PC-3 (cell line): ENCODE results near the gene CASZ1. TPM values are rescaled to one million over a fixed set of nuclear protein-coding genes. Genes with fewer than 3 reads are reported as not detected.

Experiments
- ATAC-seq: fragments of 200-7000 bp; cut with Tn5 transposase; 2 replicates; pipeline ENCODE4 v1.9.1; 2020; ENCODE audit warnings: mild to moderate bottlenecking, moderate library complexity
- BruUV-seq: library from RNA; stranded (reverse); fragments of 400-500 nt; replicated peaks from 2 replicates; lab custom pipeline; 2021; lab: Mats Ljungman, UMichigan
- CTCF ChIA-PET: fragments of 300-600 bp; sonication (Branson Sonifier 250); formaldehyde crosslinking; loops from one replicate; lab custom pipeline; 2022; ENCODE audit warnings: antibody characterized with exemption; lab: Charles Lee
- POLR2A ChIA-PET: fragments of 300-600 bp; sonication (Branson Sonifier 250); formaldehyde crosslinking; loops from one replicate; lab custom pipeline; 2022; ENCODE audit warnings: antibody characterized with exemption; ENCODE audit not compliant: unreplicated experiment; lab: Charles Lee
- DNase-seq: peaks from one replicate; pipeline ENCODE4 v3.0.0-alpha.2; 2015
- H2AFZ ChIP-seq: fragments of 300-600 bp; sonication (generic); 2 replicates; pipeline ENCODE4 v1.6.0; 2016; ENCODE audit warnings: antibody characterized with exemption, low read length
- H3F3A ChIP-seq: fragments of 300-600 bp; sonication (generic); one replicate; pipeline ENCODE4 v1.6.0; 2017; ENCODE audit warnings: antibody characterized with exemption, low read length, control low read depth, mild to moderate bottlenecking; ENCODE audit not compliant: unreplicated experiment
- H3K27ac ChIP-seq: fragments of 300-600 bp; sonication (generic); 2 replicates; pipeline ENCODE4 v1.5.1; 2016; ENCODE audit warnings: mild to moderate bottlenecking, low read length
- H3K27me3 ChIP-seq: fragments of 300-600 bp; sonication (generic); 2 replicates; pipeline ENCODE4 v1.6.1; 2016; ENCODE audit warnings: low read length, mixed read lengths
- H3K36me3 ChIP-seq: fragments of 300-600 bp; sonication (generic); 2 replicates; pipeline ENCODE4 v1.6.1; 2016; ENCODE audit warnings: low read depth, mixed run types, low read length, mixed read lengths
- H3K4me1 ChIP-seq: fragments of 300-600 bp; sonication (generic); 2 replicates; pipeline ENCODE4 v1.5.1; 2016; ENCODE audit warnings: low read length; ENCODE audit not compliant: insufficient read depth
- H3K4me2 ChIP-seq: fragments of 300-600 bp; sonication (generic); 2 replicates; pipeline ENCODE4 v1.6.0; 2016; ENCODE audit warnings: low read length
- H3K4me3 ChIP-seq: fragments of 300-600 bp; sonication (generic); 2 replicates; pipeline ENCODE4 v1.5.1; 2016; ENCODE audit warnings: mild to moderate bottlenecking, low read length, mixed read lengths
- H3K79me2 ChIP-seq: fragments of 300-600 bp; sonication (generic); 2 replicates; pipeline ENCODE4 v1.6.1; 2017; ENCODE audit warnings: low read length, mixed read lengths
- H3K9ac ChIP-seq: fragments of 300-600 bp; sonication (generic); 2 replicates; pipeline ENCODE4 v1.6.0; 2016; ENCODE audit warnings: mild to moderate bottlenecking, low read length
- H3K9me2 ChIP-seq: fragments of 300-600 bp; sonication (generic); replicated peaks from 2 replicates; pipeline ENCODE4 v1.6.1; 2016; ENCODE audit warnings: mixed run types, low read length, mixed read lengths
- H3K9me3 ChIP-seq: fragments of 300-600 bp; sonication (generic); 2 replicates; pipeline ENCODE4 v1.6.1; 2016; ENCODE audit warnings: low read length, mixed read lengths
- H4K20me1 ChIP-seq: fragments of 300-600 bp; sonication (generic); 2 replicates; pipeline ENCODE4 v1.6.1; 2016; ENCODE audit warnings: low read length, mixed read lengths
- CTCF ChIP-seq: fragments of 300-600 bp; sonication (generic); conservative IDR thresholded peaks from 2 replicates; pipeline ENCODE4 v1.5.1; 2017; ENCODE audit warnings: antibody characterized with exemption, low read depth, mild to moderate bottlenecking, low read length
- EZH2 ChIP-seq: fragments of 300-600 bp; sonication (generic); IDR thresholded peaks from one replicate; pipeline ENCODE4 v1.6.1; 2017; ENCODE audit warnings: antibody characterized with exemption, mild to moderate bottlenecking, low read length; ENCODE audit not compliant: unreplicated experiment
- EZH2phosphoT487 ChIP-seq: fragments of 300-600 bp; sonication (generic); IDR thresholded peaks from 2 replicates; pipeline ENCODE4 v1.6.1; 2018; ENCODE audit warnings: mild to moderate bottlenecking, antibody characterized with exemption, low read length, borderline replicate concordance
- intact Hi-C: fragments of 100-400 bp; cut with micrococcal nuclease; formaldehyde crosslinking; loops from 2 replicates; pipeline ENCODE4 v1.9.0; 2023
- total RNA-seq: library from RNA; depleted of rRNA; stranded (reverse); fragments of >200 nt; gene quantifications from 2 replicates; pipeline ENCODE4 v1.2.3, GENCODE V29; 2014

Gene CASZ1
- total RNA-seq, 1 experiment from 2014 or later, result 12.8 TPM

GRCh38 chr1:10651793-10652192, 144.7 kb downstream of the CASZ1 start:
- Histone ChIP-seq H3F3A (no peaks in the 10 kb centered on the region), H3K4me2 (no peak overlapping the region), H3K79me2 (no peaks in the 10 kb centered on the region), H2AFZ (no peak overlapping the region), H3K4me3 (no peak overlapping the region), H3K27ac (no peak overlapping the region), H4K20me1 (no peaks in the 10 kb centered on the region), H3K27me3 (no peaks in the 10 kb centered on the region), H3K4me1 (no peaks in the 10 kb centered on the region), H3K9ac (no peak overlapping the region), H3K9me2 (no peaks in the 10 kb centered on the region), H3K36me3 (no peaks in the 10 kb centered on the region), H3K9me3 (no peaks in the 10 kb centered on the region)
- no peak for TF ChIP-seq CTCF
- no peak for TF ChIP-seq EZH2
- no peak for TF ChIP-seq EZH2phosphoT487
- no peak for ATAC-seq
- intact Hi-C loops, result no loop called here
- no TSS peak for BruUV-seq
- DNase-seq, result no peak
- ChIA-PET CTCF (no interaction called here), POLR2A (no interaction called here)

GRCh38 chr1:10651389-10651766, 145.1 kb downstream of the CASZ1 start:
- ChIA-PET CTCF (no interaction called here), POLR2A (no interaction called here)
- Histone ChIP-seq H3K9me2 (no peaks in the 10 kb centered on the region), H3K79me2 (no peaks in the 10 kb centered on the region), H2AFZ (no peak overlapping the region), H4K20me1 (no peaks in the 10 kb centered on the region), H3F3A (no peaks in the 10 kb centered on the region), H3K9me3 (no peaks in the 10 kb centered on the region), H3K27ac (no peak overlapping the region), H3K9ac (no peak overlapping the region), H3K4me1 (no peaks in the 10 kb centered on the region), H3K4me2 (no peak overlapping the region), H3K4me3 (no peak overlapping the region), H3K36me3 (no peaks in the 10 kb centered on the region), H3K27me3 (no peaks in the 10 kb centered on the region)
- no peak for TF ChIP-seq CTCF
- TF ChIP-seq EZH2phosphoT487, result no peak
- TF ChIP-seq EZH2, result no peak
- BruUV-seq, result no TSS peak
- intact Hi-C loops, result no loop called here
- ATAC-seq (no peak), DNase-seq (no peak)

- Histone ChIP-seq H3K79me2 (no peaks in the 10 kb centered on the region), H3F3A (no peaks in the 10 kb centered on the region), H3K9ac (no peak overlapping the region), H3K27ac (no peak overlapping the region), H3K9me2 (no peaks in the 10 kb centered on the region), H3K9me3 (no peaks in the 10 kb centered on the region), H3K4me2 (no peak overlapping the region), H3K27me3 (no peaks in the 10 kb centered on the region), H3K36me3 (no peaks in the 10 kb centered on the region), H3K4me3 (no peak overlapping the region), H2AFZ (no peak overlapping the region), H4K20me1 (no peaks in the 10 kb centered on the region), H3K4me1 (no peaks in the 10 kb centered on the region)
- no peak for TF ChIP-seq EZH2phosphoT487
- TF ChIP-seq CTCF, result no peak
- TF ChIP-seq EZH2, result no peak
- ATAC-seq, result no peak
- intact Hi-C loops, result no loop called here
- BruUV-seq, result no TSS peak
- no peak for DNase-seq
- ChIA-PET CTCF (no interaction called here), POLR2A (no interaction called here)
Measured at GRCh38 chr1:10650556-10651388, 145.7 kb downstream of the CASZ1 start.
